SK-N-DZ (cell line): ENCODE data around the gene MIPOL1.
"Not testable (repeated sequence)": the region's sequence is repeated elsewhere in the genome, so short reads cannot be mapped to it uniquely, and the experiment has no call there.

Experiments
- DNase-seq: peaks from one replicate; pipeline ENCODE4 v3.0.0-alpha.2; 2015; ENCODE audit warnings: low spot score

MIPOL1 gene

DNA sequence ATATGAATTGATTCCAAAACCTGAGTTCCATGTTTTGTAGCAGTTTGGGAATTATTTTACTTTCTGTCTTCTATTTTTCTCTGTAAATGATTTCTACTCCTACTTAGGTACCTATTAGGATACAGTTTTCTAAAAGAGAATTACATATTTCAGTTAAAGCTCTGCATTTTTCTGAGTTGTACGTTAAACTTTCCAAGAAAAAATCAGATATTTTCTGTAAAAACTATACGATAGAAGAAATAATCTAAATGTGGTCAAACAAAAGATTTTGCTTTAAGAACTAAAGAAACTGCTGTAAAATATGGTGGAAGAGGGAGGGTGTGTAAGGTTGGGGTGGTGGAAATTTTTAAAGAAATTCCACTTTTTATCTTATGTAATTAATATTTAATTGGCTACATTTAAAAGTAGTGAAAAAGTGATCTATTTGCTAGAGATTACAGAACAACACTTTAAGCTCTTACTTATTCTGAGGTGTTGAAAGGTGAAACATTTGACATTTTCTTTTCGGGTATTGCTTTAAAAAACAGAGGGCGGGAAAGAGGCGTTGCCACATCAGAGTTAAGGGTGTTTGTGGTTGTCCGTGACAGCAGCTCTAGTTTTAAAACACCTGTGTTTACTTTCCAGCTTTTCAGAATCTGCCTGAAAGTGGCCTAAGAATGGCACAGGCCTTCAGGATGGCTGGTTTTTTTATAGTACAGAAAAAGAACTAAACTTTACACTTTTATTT is 187.3 kb downstream of the MIPOL1 start:
- no peak for DNase-seq

DNA sequence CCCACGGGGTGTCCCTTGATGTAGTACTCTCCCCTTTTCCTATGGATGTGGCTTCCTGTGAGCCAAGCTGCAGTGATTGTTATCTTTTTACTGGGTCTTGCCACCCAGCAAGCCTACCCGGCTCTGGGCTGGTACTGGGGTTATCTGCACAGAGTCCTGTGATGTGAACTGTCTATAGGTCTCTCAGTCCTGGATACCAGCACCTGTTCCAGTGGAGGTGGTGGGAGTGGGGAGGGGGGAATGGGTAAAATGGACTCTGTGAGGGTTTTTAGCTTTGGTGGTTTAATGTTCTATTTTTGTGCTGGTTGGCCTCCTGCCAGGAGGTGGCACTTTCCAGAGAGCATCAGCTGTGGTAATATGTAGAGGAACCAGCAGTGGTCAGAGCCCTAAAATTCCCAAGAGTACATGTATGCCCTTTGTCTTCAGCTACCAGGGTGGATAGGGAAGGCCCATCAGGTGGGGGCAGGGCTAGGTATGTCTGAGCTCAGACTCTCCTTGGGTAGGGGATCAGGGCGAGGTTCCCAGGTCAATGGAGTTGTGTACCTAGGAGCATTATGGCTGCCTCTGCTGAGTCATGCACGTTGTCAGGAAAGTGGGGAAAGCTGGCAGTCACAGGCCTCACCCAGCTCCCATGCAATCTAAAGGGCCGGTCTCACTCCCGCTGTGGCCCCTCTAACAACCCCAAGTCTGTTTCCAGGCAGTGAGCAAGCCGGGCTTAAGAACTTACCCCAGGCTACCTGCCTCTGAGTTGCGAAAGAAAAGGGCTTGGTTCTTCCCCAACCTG is 199.6 kb downstream of the MIPOL1 start:
- not testable (repeated sequence) for DNase-seq

DNA sequence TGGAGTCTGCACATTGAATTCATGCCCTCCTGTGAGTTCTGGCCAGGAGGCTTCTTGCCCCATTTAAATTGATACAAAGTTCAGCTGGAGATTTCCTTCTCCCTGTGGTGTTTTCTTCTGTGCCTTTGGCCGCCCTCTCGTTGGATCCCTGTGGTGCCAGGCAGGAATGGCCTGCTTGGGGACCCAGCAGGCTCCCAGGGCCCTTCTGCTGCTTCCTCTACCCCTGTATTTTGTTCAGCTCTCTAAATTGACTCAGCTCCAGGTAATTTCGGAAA is 200.1 kb downstream of the MIPOL1 start:
- DNase-seq, result no peak

DNA sequence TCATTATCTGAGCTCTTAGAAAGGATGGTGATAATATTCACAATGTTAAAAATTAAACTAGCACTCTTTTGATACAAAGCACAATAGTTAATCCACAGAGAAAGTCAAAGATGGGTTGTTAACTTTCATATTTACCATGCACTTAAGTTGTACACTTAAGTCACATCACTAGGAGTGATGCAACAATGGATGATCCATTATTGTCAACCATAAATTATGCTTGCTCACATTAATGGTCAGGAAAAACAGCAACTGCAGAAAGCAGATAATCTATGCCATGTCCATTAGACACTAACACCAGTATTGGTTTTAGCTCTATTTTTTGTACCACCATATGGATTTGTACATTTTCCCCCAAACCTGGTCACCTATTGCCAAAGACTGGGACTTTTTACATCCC is 201.8 kb downstream of the MIPOL1 start:
- no peak for DNase-seq

DNA sequence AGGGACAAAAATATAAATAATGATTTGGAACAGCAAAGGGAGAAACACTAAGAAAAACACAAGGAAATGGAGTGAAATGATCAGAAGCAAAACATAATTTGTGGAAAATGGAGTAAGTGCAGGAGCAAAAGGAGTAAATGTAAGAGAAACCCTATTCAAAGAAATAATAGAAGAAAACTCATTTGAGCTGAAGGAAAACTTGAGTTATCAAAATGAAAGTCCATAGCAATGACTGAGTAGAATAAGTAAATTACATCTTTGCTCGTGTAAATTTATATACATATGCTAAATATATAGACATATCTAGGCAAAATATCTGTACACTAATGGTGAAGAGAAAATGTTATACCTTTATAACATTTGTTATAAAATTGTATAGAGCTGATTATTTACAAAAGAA is 203.4 kb downstream of the MIPOL1 start:
- DNase-seq, result no peak

DNA sequence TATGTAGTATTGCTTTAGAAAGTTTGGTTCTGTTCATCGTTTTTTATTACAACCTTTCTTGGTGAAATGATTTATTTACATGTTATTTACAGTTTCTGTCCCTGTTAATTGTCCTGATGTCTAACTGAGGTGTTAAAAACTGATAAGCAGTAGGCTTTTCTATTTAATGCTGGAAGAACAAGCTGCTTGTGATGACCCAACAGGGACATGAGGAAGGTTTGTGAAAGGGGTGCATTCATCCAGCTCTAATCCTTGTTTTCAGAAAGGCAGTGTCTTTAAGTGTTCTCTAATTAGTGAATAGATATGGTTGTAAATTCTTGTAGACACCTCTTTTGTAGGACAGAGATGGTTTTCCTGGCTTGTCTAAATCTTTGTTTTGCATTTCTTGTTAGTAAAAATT is 205.9 kb downstream of the MIPOL1 start:
- DNase-seq, result no peak

DNA sequence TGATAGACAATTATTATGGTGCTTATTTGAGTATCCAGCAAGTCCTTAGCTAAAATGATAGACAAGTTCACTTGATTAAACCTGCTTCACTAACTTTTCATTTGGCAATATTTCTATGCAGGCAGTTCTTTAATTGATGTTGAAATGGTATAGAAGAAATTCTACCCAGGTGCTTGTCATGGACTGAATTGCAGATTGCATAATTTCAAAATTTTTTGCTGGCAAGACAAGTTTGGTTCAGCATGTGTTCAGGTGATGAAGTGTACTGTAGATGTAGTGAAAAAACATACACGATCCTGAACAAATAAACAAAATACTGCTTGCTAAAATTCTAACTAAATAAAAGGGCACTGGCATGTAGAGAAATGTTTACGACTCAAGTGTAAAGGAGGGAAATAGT is 208.4 kb downstream of the MIPOL1 start:
- DNase-seq, result no peak

DNA sequence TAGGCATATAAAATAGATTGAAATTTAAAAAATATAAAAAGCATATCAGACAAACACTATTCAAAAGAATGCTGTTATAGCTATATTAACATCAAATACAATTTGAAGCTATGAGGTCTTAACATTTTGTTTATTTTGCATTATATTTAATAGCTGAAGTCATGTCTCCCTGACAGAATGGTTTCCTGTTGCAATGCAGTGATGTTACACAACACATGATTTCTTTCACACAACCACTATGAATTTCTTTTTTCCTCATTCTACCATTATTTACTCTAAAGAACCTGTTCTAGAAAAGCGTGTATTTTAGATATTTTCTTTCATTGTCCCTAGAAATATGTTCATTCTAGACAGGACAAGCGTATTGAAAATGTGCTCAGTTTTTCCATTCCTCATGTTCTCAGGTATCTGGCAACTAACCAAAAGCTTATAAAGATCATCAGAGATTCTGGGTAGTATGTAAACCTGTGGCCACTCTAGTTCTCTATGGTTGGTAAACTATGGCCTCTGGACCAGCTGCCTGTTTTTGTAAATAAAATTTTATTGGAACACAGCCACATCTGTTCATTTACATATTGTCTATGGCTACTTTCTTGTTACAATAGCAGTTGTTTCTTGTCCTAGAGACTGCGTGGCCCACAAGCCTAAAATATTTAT is 213.5 kb downstream of the MIPOL1 start:
- DNase-seq, result no peak

DNA sequence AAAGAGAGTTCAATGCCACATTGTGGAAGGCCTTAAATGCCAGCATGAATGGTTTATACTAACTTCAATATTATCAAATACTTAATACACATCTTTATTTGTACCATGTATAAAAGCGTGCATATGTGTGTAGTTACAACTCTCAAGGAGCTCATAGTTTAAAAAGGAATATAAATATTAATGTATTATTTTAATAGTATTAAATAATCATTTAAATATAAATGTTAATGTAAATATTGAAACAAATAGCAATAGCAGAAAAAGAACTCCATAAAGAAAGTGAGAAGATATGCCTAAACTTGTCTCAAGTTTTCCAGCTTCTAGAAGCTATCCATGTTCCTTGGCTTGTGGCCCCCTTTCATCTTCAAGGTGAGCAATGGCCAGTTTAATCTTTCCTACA is 215.3 kb downstream of the MIPOL1 start:
- no peak for DNase-seq

DNA sequence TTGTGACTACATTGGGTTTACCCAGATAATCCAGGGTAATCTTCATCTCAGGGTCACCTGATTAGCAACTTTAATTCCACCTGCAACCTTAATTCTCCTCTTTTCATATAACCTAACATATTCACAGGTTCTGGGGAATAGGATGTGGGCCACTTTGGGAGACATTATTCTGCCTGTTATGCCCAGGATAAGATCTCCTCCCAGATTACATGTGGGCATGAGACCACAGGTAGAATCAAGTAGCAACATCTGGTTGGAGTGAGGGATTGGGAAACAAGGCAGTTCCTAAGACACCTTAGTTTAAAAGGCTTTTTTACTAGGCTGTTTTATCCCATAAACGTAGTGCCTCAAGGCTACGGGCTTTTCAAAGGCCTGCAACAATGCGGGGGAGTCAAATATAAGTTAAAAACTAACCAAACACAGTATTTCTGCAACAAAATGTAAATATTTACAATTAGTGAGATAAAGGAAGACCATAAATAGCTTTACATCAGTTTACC is 215.8 kb downstream of the MIPOL1 start:
- no peak for DNase-seq

DNA sequence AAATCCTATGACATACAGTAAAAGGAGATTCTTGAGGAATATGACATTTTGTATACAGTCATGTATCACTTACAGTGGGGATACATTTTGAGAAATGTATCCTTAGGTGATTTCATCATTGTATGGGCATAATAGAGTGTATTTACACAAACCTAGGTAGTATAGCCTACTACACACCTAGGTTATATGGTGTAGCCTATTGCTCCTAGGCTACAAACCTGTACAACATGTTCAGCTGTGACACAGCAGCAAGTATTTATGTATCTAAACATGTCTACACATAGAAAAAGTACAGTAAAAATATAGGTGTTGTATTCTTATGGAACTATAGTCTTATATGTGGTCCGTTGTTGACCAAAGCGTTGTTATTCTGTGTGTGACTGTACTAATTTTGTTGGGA is 218.5 kb downstream of the MIPOL1 start:
- DNase-seq, result no peak

DNA sequence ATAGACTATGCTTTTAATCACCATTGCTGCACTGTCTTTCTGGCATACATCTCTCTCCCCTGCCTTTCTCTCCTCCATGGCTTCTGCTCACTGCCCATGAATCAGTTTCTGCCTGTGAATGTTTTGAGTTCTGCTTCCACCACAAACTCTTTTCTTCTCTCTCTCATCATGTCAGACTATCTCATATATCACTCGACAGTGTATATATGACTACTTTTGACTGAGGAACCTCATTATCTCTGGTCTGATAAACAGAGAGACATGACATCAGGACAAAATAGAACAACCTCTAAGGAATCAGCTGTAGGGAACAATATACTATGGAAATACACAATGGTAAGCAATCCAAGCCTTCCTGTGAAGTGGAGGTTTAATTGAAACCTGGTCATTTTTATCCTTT is 219.4 kb downstream of the MIPOL1 start:
- no peak for DNase-seq

DNA sequence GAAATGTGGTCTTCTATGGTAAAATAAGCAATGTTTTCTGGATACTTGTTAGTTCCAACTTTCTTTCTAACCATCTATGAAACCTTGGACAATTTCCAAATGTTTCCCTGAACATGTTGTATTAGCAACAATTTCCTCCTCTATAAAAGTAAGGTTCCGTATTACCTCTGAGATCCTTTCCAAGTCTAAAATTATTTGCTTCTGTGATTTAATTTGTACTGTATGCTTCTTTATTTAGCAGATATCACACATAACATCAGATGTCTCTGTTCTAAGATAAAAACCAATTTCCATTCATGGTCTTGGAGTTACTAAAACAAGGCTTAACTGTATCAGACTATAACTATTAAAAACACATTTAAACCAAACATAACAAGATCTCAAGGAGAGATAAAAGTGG is 220.1 kb downstream of the MIPOL1 start:
- DNase-seq, result no peak

DNA sequence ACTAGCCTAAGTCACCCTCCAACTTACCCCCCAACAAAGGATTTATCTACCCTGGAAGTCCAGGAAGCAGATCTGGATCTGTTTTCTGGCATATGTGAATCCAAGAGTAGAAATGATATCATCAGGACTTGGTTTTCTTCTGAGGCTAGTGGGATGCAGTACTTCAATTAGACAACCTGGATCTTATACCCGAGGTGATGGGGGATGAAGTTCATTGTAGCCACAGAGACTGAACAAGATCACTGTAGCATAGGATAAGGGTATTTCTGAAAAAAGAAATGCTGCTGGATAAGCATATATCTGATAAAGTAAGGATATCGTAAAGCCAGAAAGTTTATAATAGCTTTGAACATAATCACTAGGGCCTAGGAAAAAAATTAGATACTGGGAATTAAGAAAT is 222.9 kb downstream of the MIPOL1 start:
- DNase-seq, result no peak

DNA sequence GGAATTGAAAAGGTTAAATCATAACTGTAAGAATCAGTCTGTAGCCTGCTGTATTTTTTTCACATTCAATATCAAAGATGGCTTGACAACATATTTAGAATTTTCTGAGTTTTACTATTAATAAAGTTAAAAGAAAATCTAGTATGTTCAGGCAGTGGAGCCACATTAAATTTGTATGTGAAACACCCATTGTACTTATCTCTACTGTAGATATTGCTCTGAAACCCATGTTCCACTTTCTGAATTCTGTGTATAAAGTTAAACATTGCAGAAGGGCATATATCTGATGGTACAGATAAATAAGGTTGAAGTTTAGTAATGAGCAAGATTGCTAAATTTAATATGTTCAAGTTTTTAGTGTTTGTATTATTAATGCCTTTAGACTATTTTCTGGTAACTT is 224.6 kb downstream of the MIPOL1 start:
- DNase-seq, result no peak

DNA sequence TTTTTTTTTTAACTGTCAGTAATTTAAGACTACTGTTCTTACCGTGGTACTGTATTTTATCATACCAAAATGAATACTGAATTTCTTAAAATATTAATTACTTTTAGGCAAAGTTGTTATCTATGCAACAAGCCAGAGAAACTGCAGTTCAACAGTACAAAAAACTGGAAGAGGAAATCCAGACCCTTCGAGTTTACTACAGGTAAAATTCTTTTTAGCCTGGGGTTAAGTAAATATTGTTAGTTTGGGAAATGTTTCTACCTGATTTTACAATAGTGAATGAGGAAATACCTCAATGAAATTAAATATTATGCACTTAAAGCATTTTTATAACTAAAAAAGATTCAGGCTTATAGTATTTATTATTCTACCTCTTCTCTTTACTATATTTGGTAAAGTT is 225.0 kb downstream of the MIPOL1 start:
- no peak for DNase-seq

DNA sequence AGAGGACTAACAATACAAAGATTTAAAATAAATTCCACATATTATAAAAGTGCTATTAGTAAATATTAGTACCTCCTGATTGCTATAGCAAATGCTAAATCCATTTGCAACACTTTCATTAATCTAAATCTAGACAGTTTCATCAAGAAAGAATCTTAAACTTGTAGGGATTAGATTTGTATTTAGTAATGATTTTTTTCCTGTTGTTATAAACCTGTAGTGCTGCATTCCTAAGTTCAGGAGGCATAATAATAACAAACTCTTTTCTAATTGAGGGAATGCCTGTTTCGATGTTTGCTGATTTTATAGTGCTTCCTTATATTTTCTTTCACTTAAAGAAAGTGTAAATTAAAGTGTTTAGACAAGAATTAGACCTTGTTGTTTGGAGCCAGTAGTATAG is 231.2 kb downstream of the MIPOL1 start:
- DNase-seq, result no peak

DNA sequence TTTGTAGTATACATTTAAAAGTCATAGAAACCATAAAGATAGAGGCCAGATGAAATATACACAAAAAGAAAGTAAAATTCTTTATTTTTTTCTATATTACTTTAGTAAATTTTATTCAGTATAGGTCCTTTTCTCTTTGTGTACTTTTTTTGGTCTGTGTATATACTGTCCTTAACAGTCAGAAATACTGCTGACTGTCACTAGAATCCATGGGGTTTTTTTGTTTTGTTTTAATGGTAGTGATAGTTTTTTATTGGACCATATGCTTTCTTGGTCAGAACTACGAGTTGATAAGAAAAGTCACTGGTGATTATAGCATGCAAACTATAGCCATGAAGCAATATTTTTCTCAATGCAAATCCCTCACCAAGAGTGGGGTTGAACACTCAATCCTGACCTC is 231.9 kb downstream of the MIPOL1 start:
- DNase-seq, result no peak

DNA sequence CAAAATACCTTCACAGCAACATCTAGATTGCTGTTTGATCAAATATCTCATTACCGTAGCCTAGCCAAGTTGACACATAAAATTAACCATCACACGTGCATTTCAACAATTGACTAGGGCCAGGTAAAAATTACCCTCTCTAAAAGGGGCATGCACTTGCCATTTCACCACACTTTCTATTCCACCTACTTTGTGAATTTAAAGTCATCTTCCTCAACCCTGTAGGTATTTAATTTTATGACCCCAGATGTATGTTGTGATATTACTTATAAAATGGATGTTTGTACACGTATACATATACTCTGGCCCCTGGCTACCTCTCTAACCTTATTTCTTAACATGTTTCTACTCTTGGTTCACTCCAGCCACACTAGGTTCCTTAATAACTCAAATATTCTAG is 237.1 kb downstream of the MIPOL1 start:
- DNase-seq, result no peak

DNA sequence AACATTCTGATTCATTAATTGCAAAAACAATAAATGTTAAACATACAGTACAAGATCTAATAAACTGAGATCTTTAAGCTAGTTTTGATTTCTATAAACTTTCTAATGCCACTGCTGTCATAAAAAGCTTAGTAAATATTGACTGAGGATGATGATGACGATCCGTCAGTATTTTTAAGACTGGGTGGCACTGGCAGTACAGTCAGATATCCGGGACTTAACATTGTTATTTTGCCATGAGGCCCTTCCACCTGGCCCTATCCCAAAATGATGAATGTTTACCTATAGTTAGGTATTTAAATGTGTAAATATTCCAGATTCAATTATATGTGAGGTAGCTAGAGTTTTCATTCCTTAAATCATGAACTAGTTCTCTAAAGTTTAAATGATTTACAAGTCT is 238.8 kb downstream of the MIPOL1 start:
- DNase-seq, result no peak

DNA sequence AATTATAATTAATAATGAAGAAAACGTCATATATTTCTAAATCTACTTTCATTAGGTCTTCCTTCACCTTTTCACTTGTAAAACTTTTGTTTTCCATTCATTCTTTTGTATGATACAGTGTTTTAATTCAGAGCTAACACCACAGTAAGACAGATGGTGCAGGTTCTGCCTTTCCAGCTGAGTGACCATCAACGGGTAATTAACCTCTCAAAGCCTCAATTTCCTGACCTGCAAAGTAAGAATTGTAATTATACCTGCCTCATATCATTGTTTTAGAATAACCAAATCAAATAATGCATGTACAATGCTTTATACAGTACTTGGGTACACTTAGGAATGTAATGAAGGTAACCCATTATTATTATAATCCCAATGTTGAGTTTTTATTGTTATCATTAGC is 239.8 kb downstream of the MIPOL1 start:
- no peak for DNase-seq

DNA sequence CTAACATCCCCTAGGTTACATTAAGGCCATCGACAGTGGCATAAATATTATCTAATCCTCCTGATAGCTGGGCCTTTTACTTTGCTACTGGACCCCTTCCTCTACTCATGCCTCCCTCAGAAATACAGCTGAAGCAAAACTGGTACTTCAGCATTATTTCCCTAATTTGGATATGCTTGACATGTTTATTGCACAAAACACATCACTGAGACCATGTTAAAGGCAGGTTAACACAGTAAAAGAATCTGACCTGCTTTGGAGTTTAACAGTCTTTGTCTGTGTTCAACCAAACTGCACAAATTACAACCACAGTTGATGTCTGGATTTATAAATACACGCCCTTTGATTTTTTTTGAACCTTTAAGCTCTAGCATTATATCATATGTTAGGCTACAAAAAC is 240.7 kb downstream of the MIPOL1 start:
- no peak for DNase-seq

DNA sequence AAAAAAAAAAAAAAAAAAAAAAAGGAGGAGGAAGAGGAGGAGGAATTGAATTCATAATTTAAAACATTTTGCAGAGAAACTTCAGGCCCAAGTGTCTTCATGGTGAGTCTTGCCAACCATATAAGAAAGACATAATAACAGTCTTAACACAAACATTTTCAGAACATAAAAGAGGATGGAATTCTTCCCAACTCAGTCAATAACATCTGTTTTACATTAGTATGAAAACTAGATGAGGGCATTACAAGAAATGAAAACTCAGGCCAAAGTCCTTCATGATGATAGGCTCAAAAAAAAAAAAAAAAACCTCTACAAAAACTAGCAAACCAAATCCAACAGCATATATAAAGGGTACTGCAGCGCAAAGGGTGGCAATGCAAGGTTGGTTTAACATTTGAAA is 245.7 kb downstream of the MIPOL1 start:
- no peak for DNase-seq
